CD4-positive, alpha-beta T cell treated with Interleukin-17A for 4 hours (primary cell): ENCODE data around the gene MTMR12.
"Not testable (repeated sequence)": the region's sequence is repeated elsewhere in the genome, so short reads cannot be mapped to it uniquely, and the experiment has no call there.

Experiments
- DNase-seq: peaks from one replicate; pipeline ENCODE4 v3.0.0-alpha.2; 2020; ENCODE audit warnings: mixed read lengths

MTMR12 gene

GRCh38 chr5:32295966-32296772 is 16.6 kb downstream of the MTMR12 start:
- DNase-seq = not testable (repeated sequence)

- no peak for DNase-seq
Measured at GRCh38 chr5:32291591-32291990, 21.1 kb downstream of the MTMR12 start.

GRCh38 chr5:32290922-32291321 is 21.8 kb downstream of the MTMR12 start:
- DNase-seq = no peak

GRCh38 chr5:32290501-32290900 is 22.2 kb downstream of the MTMR12 start:
- DNase-seq = not testable (repeated sequence)

- not testable (repeated sequence) for DNase-seq
Measured at GRCh38 chr5:32289986-32290385, 22.8 kb downstream of the MTMR12 start.

GRCh38 chr5:32288135-32288534 is 24.6 kb downstream of the MTMR12 start:
- DNase-seq = not testable (repeated sequence)

GRCh38 chr5:32287525-32287924 is 25.2 kb downstream of the MTMR12 start:
- not testable (repeated sequence) for DNase-seq

GRCh38 chr5:32285510-32286138 is 27.1 kb downstream of the MTMR12 start:
- no peak for DNase-seq

GRCh38 chr5:32283539-32284377 is 29.0 kb downstream of the MTMR12 start:
- no peak for DNase-seq

- no peak for DNase-seq
Measured at GRCh38 chr5:32283061-32283460, 29.7 kb downstream of the MTMR12 start.

GRCh38 chr5:32282633-32283032 is 30.1 kb downstream of the MTMR12 start:
- DNase-seq = no peak

GRCh38 chr5:32281378-32282133 is 31.2 kb downstream of the MTMR12 start:
- not testable (repeated sequence) for DNase-seq

- no peak for DNase-seq
Measured at GRCh38 chr5:32280656-32281081, 32.1 kb downstream of the MTMR12 start.

- no peak for DNase-seq
Measured at GRCh38 chr5:32279786-32280185, 33.0 kb downstream of the MTMR12 start.

- no peak for DNase-seq
Measured at GRCh38 chr5:32279223-32279622, 33.5 kb downstream of the MTMR12 start.

GRCh38 chr5:32278406-32278805 is 34.3 kb downstream of the MTMR12 start:
- peak; percentile 18 for DNase-seq

GRCh38 chr5:32277798-32278197 is 34.9 kb downstream of the MTMR12 start:
- no peak for DNase-seq

GRCh38 chr5:32276173-32276853 is 36.4 kb downstream of the MTMR12 start:
- no peak for DNase-seq

- DNase-seq = no peak
Measured at GRCh38 chr5:32275396-32275741, 37.4 kb downstream of the MTMR12 start.

GRCh38 chr5:32274548-32275395 is 38.0 kb downstream of the MTMR12 start:
- no peak for DNase-seq

- DNase-seq = no peak
Measured at GRCh38 chr5:32273821-32274220, 38.9 kb downstream of the MTMR12 start.
